Heart right ventricle (tissue), 16 donors: Measurements from ENCODE around the gene ACTL7A. TPM values are rescaled to one million over a fixed set of nuclear protein-coding genes. Genes with fewer than 3 reads are reported as not detected.
"Not testable (repeated sequence)": the region's sequence is repeated elsewhere in the genome, so short reads cannot be mapped to it uniquely, and the experiment has no call there.

ENCODE experiments used
- ATAC-seq, 8 donors: fragments of 200-7000 bp; cut with Tn5 transposase; one replicate each; pipeline ENCODE4 v1.9.1; 2020; ENCODE audit warnings: mild to moderate bottlenecking in 8 of 8, moderate library complexity in 8 of 8, moderate number of reproducible peaks in 1 of 8
- DNase-seq, 2 donors: peaks; one replicate each; pipeline ENCODE4 v3.0.0-alpha.2; 2020
- H3K27ac ChIP-seq, 10 donors: fragments of 200-600 bp; sonication (generic) in 2 of 10; one replicate each; pipeline versions ENCODE4 v1.5.0 to v1.8.0; 2020 to 2022; ENCODE audit warnings: mild to moderate bottlenecking in 3 of 10
- H3K27me3 ChIP-seq, 7 donors: fragments of 200-600 bp; one replicate each; pipeline ENCODE4 v1.8.0; 2021 to 2022; ENCODE audit warnings: mild to moderate bottlenecking in 2 of 7
- H3K36me3 ChIP-seq, 9 donors: fragments of 200-600 bp; sonication (generic) in 1 of 9; one replicate each; pipeline versions ENCODE4 v1.5.0 to v1.8.0; 2020 to 2022; ENCODE audit warnings: mild to moderate bottlenecking in 2 of 9
- H3K4me1 ChIP-seq, 9 donors: fragments of 200-600 bp; sonication (generic) in 1 of 9; one replicate each; pipeline versions ENCODE4 v1.5.0 to v1.8.0; 2020 to 2022; ENCODE audit warnings: mild to moderate bottlenecking in 4 of 9
- H3K4me3 ChIP-seq, 10 donors: fragments of 200-600 bp; sonication (generic) in 2 of 10; one replicate each; pipeline versions ENCODE4 v1.5.0 to v1.8.0; 2020 to 2022; ENCODE audit warnings: mild to moderate bottlenecking in 7 of 10, moderate library complexity in 2 of 10
- H3K9me3 ChIP-seq, 11 donors: fragments of 200-600 bp in 10 of 11; sonication (generic) in 2 of 11; one replicate each; pipeline versions ENCODE4 v1.5.0 to v1.8.0; 2013 to 2022; ENCODE audit warnings: mild to moderate bottlenecking in 2 of 11, control low read depth in 1 of 11, moderate library complexity in 1 of 11
- CTCF ChIP-seq, 9 donors: fragments of 200-600 bp; sonication (generic) in 2 of 9; IDR thresholded peaks; one replicate each; pipeline versions ENCODE4 v1.5.0 to v1.8.0; 2021 to 2022; ENCODE audit warnings: antibody characterized with exemption in 9 of 9, mild to moderate bottlenecking in 5 of 9, moderate library complexity in 1 of 9
- WGBS, 2 donors: extraction: QIAGEN DNeasy Blood & Tissue Kit; methylation state at CpG; one replicate each; pipeline ENCODE4 v1.1.7; 2013; ENCODE audit warnings: inconsistent platforms in 1 of 2; 5-methylcytosine and 5-hydroxymethylcytosine counted together
- intact Hi-C, 10 donors: fragments of 100-400 bp; cut with DNase I; formaldehyde crosslinking; loops; one replicate each; pipeline versions ENCODE4 v1.11.1 to v1.14.2; 2022
- polyA plus RNA-seq, 2 donors: library from polyadenylated mRNA; stranded (reverse); fragments of 200-250 nt; gene quantifications; one replicate each; pipeline ENCODE4 v1.2.3, GENCODE V29; 2013
- total RNA-seq, 10 donors: library from RNA; stranded (reverse); fragmentation: NEBNext Ultra II Directional in 3 of 10; extraction: Animal tissue kit (Norgen Biotek cat#: 25700) in 3 of 10; gene quantifications; one replicate each; pipeline versions ENCODE4 v1.2.1 to v1.2.4, GENCODE V29; 2021 to 2023
- donor health status: Arrhythmogenic right ventricular cardiomyopathy.
- donor health status: ischemic (EF 13 %, LVEDD 7.1; RV severe dilation, severe dysfunction).
- donor health status: healthy with polysubstance abuse.
- donor health status: DM: no; HTN: yes; CAD: no.
- donor health status: DM: no; HTN: no; CAD: no.
- donor health status: ischemic (EF 25% LVEDD 6.9; RV normal size, moderate dysfunction).
- donor health status: ischemic (EF 25% LVEDD 5.7; RV mildly dilated, moderate dysfunction).
- donor health status: healthy.
- donor health status: DM: yes; HTN: yes; CAD: no.
- donor health status: Ischemic cardiomyopathy.
- donor health status: ischemic (EF 35%, LVEDD 5.7; RV mildly dilated, moderate dysfunction).
- donor health status: nonischemic (EF 11% LVEDD 7.7; RV severe dilation, severe dysfunction).
- donor health status: DM: yes; HTN: yes; CAD: no.
- donor health status: PGD.
- donor health status: ischemic (EF 29% LVEDD 5.4; RV normal size, mild dysfunction).
- donor health status: nonischemic (EF 23%, LVEDD 6.1; RV moderate dilation, normal function).

The ACTL7A gene
- total and polyA plus RNA-seq, 12 donors: not detected

GRCh38 chr9:108889649-108890067 is 27.6 kb downstream of the ACTL7A start:
- H3K36me3 ChIP-seq: peaks cover 0 to 100% (median 43%) of the 10 kb centered on the region in 9 donors
- no peaks in the 10 kb centered on the region for H3K27me3 ChIP-seq
- peak in 6 of 9 donors; percentile 23 to 60 (median 44) for TF ChIP-seq CTCF (IDR thresholded peaks at IDR 0.05)
- peak overlapping the region in 1 of 10 donors; percentile 2 for H3K27ac ChIP-seq
- DNase-seq (no peak), ATAC-seq (peak; percentile 43 to 80 (median 66))
- no peak overlapping the region for H3K4me3 ChIP-seq
- peaks cover 0 to 28% (median 4%) of the 10 kb centered on the region in 9 donors for H3K4me1 ChIP-seq
- intact Hi-C loops: loop anchor here in 2 of 10 donors (10.0 kb wide), 2 partner anchors 65 to 435 kb away; partner anchors contain the start of gene EPB41L4B (in 1 of the 2)
- 60 to 73% methylated on average over 4 of the region's 4 CpGs for WGBS, 2 donors
- H3K9me3 ChIP-seq: peaks cover 0 to 8% (median 0%) of the 10 kb centered on the region in 11 donors

GRCh38 chr9:108894225-108894997 is 32.3 kb downstream of the ACTL7A start:
- Histone ChIP-seq H3K4me3 (no peak overlapping the region), H3K36me3 (peaks cover 0 to 100% (median 78%) of the 10 kb centered on the region in 9 donors), H3K27ac (no peak overlapping the region), H3K27me3 (no peaks in the 10 kb centered on the region), H3K4me1 (peaks cover 0 to 13% (median 0%) of the 10 kb centered on the region in 9 donors), H3K9me3 (no peaks in the 10 kb centered on the region)
- 89 to 94% methylated on average over 4 of the region's 4 CpGs for WGBS, 2 donors
- no peak for ATAC-seq
- no peak for DNase-seq
- intact Hi-C loops: no loop called here
- no peak for TF ChIP-seq CTCF (IDR thresholded peaks at IDR 0.05)

- Histone ChIP-seq H3K27me3 (no peaks in the 10 kb centered on the region), H3K9me3 (no peaks in the 10 kb centered on the region), H3K27ac (no peak overlapping the region), H3K36me3 (peaks cover 0 to 100% (median 88%) of the 10 kb centered on the region in 9 donors), H3K4me3 (no peak overlapping the region), H3K4me1 (no peaks in the 10 kb centered on the region)
- DNase-seq (no peak), ATAC-seq (no peak)
- TF ChIP-seq CTCF (IDR thresholded peaks at IDR 0.05): no peak
- WGBS, 2 donors: 93 to 100% methylated on average over 2 of the region's 2 CpGs
- intact Hi-C loops: no loop called here
Measured at GRCh38 chr9:108897324-108898096, 35.4 kb downstream of the ACTL7A start.

GRCh38 chr9:108899023-108899695 is 37.1 kb downstream of the ACTL7A start:
- H3K9me3 ChIP-seq, H3K27me3 ChIP-seq, DNase-seq, intact Hi-C loops, H3K4me1 ChIP-seq, H3K4me3 ChIP-seq, ATAC-seq, H3K27ac ChIP-seq: not testable (repeated sequence)
- 97 to 98% methylated on average over 8 of the region's 8 CpGs for WGBS, 2 donors
- H3K36me3 ChIP-seq: peaks cover 0 to 100% (median 77%) of the 10 kb centered on the region in 9 donors
